B cell (primary cell): Measurements from ENCODE around the gene RSPH9. TPM values are rescaled to one million over a fixed set of nuclear protein-coding genes. Genes with fewer than 3 reads are reported as not detected.

Experiments used
- ATAC-seq: fragments of 200-7000 bp; cut with Tn5 transposase; one replicate; pipeline ENCODE4 v1.10.0; 2021; ENCODE audit warnings: low read depth, mild to moderate bottlenecking, moderate number of reproducible peaks, moderate library complexity
- CTCF ChIA-PET: fragments of 350-600 bp; sonication (Branson Sonifier 250); formaldehyde crosslinking; loops from one replicate; lab custom pipeline; 2021; ENCODE audit warnings: antibody characterized with exemption, inconsistent platforms; lab: Charles Lee
- POLR2A ChIA-PET: fragments of 350-600 bp; sonication (Branson Sonifier 250); formaldehyde crosslinking; loops from one replicate; lab custom pipeline; 2021; ENCODE audit warnings: antibody characterized with exemption; lab: Charles Lee
- DNase-seq: peaks from one replicate; pipeline ENCODE4 v3.0.0; 2013
- H2AFZ ChIP-seq: 2 replicates; pipeline ENCODE4 v1.6.1; 2012; ENCODE audit warnings: mild to moderate bottlenecking, low read depth, low read length; ENCODE audit not compliant: insufficient read depth, poor library complexity, severe bottlenecking
- H3K27ac ChIP-seq, 2 donors: 1 replicate in 1 of 2; 2 replicates in 1 of 2; pipeline ENCODE4 v1.5.1; 2012 to 2013; ENCODE audit warnings: low read length in 2 of 2, mild to moderate bottlenecking in 2 of 2, moderate library complexity in 1 of 2
- H3K27me3 ChIP-seq, 4 experiments: fragments of 200-600 bp in 1 of 4; sonication (generic) in 1 of 4; replicated peaks in 1 of 4; 1 replicate in 2 of 4; 2 replicates in 2 of 4; pipeline versions ENCODE4 v1.6.1 to v1.7.0; 2013 to 2016; ENCODE audit warnings: low read length in 3 of 4, mild to moderate bottlenecking in 2 of 4, mixed read lengths in 1 of 4, moderate library complexity in 1 of 4; ENCODE audit not compliant: insufficient read depth in 4 of 4, control insufficient read depth in 3 of 4; ENCODE audit errors: control extremely low read depth in 1 of 4
- H3K36me3 ChIP-seq, 2 experiments: replicated peaks in 1 of 2; 1 replicate in 1 of 2; 2 replicates in 1 of 2; pipeline versions ENCODE4 v1.6.1 to v1.7.1; 2013; ENCODE audit warnings: low read length in 1 of 2; ENCODE audit not compliant: insufficient read depth in 2 of 2, control insufficient read depth in 1 of 2; ENCODE audit errors: control extremely low read depth in 1 of 2, extremely low read depth in 1 of 2
- H3K4me1 ChIP-seq, 2 donors: fragments of 200-600 bp in 1 of 2; sonication (generic) in 1 of 2; 1 replicate in 1 of 2; 2 replicates in 1 of 2; pipeline versions ENCODE4 v1.5.1 to v1.6.1; 2013 to 2017; ENCODE audit warnings: low read length in 2 of 2; ENCODE audit not compliant: control insufficient read depth in 2 of 2, insufficient read depth in 2 of 2
- H3K4me2 ChIP-seq: replicated peaks from 2 replicates; pipeline ENCODE3; 2012; ENCODE audit warnings: mild to moderate bottlenecking, low read depth, low read length; ENCODE audit not compliant: poor library complexity, severe bottlenecking
- H3K4me3 ChIP-seq, 5 experiments: fragments of 200-600 bp in 1 of 5; sonication (generic) in 1 of 5; 1 replicate in 3 of 5; 2 replicates in 2 of 5; pipeline versions ENCODE4 v1.5.1 to v1.7.0; 2011 to 2016; ENCODE audit warnings: low read length in 4 of 5, mild to moderate bottlenecking in 4 of 5, low read depth in 2 of 5, control low read depth in 1 of 5, moderate library complexity in 1 of 5; ENCODE audit not compliant: insufficient read depth in 1 of 5; ENCODE audit errors: control extremely low read depth in 1 of 5, extremely low read depth in 1 of 5
- H3K79me2 ChIP-seq: fragments of 200-600 bp; sonication (generic); one replicate; pipeline ENCODE4 v1.6.0; 2016; ENCODE audit warnings: low read length; ENCODE audit not compliant: control insufficient read depth, insufficient read depth
- H3K9ac ChIP-seq: fragments of 200-600 bp; sonication (generic); 2 replicates; pipeline ENCODE4 v1.6.1; 2017; ENCODE audit warnings: mild to moderate bottlenecking, low read length, moderate library complexity
- H3K9me3 ChIP-seq, 3 donors: one replicate each; pipeline versions ENCODE4 v1.6.1 to v1.7.1; 2013; ENCODE audit warnings: low read length in 2 of 3; ENCODE audit not compliant: control insufficient read depth in 2 of 3, insufficient read depth in 1 of 3; ENCODE audit errors: control extremely low read depth in 1 of 3
- H4K20me1 ChIP-seq: 2 replicates; pipeline ENCODE4 v1.6.0; 2012; ENCODE audit warnings: mild to moderate bottlenecking, low read length; ENCODE audit not compliant: insufficient read depth, control insufficient read depth, poor library complexity, severe bottlenecking
- H3K27ac Mint-ChIP-seq: one replicate; pipeline ENCODE4 v1.8.0; 2021; ENCODE audit warnings: mixed read lengths
- H3K27me3 Mint-ChIP-seq: one replicate; pipeline ENCODE4 v1.8.0; 2021; ENCODE audit warnings: mixed read lengths
- H3K4me1 Mint-ChIP-seq: one replicate; pipeline ENCODE4 v1.8.0; 2021; ENCODE audit warnings: mixed read lengths
- H3K4me3 Mint-ChIP-seq: one replicate; pipeline ENCODE4 v1.8.0; 2021; ENCODE audit warnings: mixed read lengths
- H3K9me3 Mint-ChIP-seq: one replicate; pipeline ENCODE4 v1.8.0; 2022; ENCODE audit warnings: mixed read lengths; ENCODE audit not compliant: insufficient read depth
- CTCF ChIP-seq: fragments of 200-600 bp; IDR thresholded peaks from one replicate; pipeline ENCODE4 v1.8.0; 2022; ENCODE audit warnings: antibody characterized with exemption, mild to moderate bottlenecking
- EZH2 ChIP-seq: IDR thresholded peaks from 2 replicates; pipeline ENCODE4 v1.6.1; 2012; ENCODE audit warnings: borderline replicate concordance, low read depth, mild to moderate bottlenecking, moderate library complexity, low read length; ENCODE audit not compliant: insufficient read depth, poor library complexity, severe bottlenecking
- WGBS: methylation state at CpG from one replicate; pipeline ENCODE4 v1.1.5; 2013; ENCODE audit warnings: missing lambda C conversion rate; ENCODE audit not compliant: insufficient coverage; 5-methylcytosine and 5-hydroxymethylcytosine counted together
- intact Hi-C: fragments of 100-400 bp; cut with micrococcal nuclease; formaldehyde crosslinking; loops from one replicate; pipeline ENCODE4 v1.10.0; 2022
- polyA plus RNA-seq: library from polyadenylated mRNA; depleted of rRNA; stranded (reverse); fragments of >200 nt; gene quantifications from 2 replicates; pipeline ENCODE4 v1.2.3, GENCODE V29; 2012
- total RNA-seq, 2 donors: library from RNA; stranded (reverse); fragments of 120-200 nt in 1 of 2; gene quantifications; 1 replicate in 1 of 2; 2 replicates in 1 of 2; pipeline versions ENCODE4 v1.2.3 to v1.2.4, GENCODE V29; 2013 to 2022

RSPH9 gene
- total and polyA plus RNA-seq, 2 donors (not counting 1 experiment from before 2014, with no cell fraction given), result 0.04 TPM; not detected in 1

GRCh38 chr6:43627008-43627825, 17.6 kb upstream of the RSPH9 start:
- peaks cover 0 to 3% (median 0%) of the 10 kb centered on the region in 3 donors for H3K9me3 ChIP-seq
- H3K79me2 ChIP-seq, result peaks cover 25% of the 10 kb centered on the region
- peaks cover 22 to 33% of the 10 kb centered on the region in 2 donors for H3K4me1 ChIP-seq
- H3K4me3 ChIP-seq, result no peak overlapping the region
- peaks cover 27% of the 10 kb centered on the region for H3K4me1 Mint-ChIP-seq
- H2AFZ ChIP-seq, result no peak overlapping the region
- POLR2A ChIA-PET, result no interaction called here
- H3K36me3 ChIP-seq, result peaks cover 0 to 47% of the 10 kb centered on the region in 2 experiments
- no peaks in the 10 kb centered on the region for H3K9me3 Mint-ChIP-seq
- H3K27ac ChIP-seq, result peak overlapping the region in 1 of 2 donors; percentile 26
- H3K27me3 Mint-ChIP-seq, result no peaks in the 10 kb centered on the region
- peak overlapping the region; percentile 64 for H3K4me3 Mint-ChIP-seq
- ATAC-seq (no peak), DNase-seq (no peak)
- H3K27me3 ChIP-seq, result no peaks in the 10 kb centered on the region
- no peak overlapping the region for H3K9ac ChIP-seq
- intact Hi-C loops, result loop anchor here (5.0 to 10.0 kb wide), 3 partner anchors 40 to 630 kb away; partner anchors contain the start of genes DNPH1 and SLC35B2
- H4K20me1 ChIP-seq, result peaks cover 3% of the 10 kb centered on the region
- TF ChIP-seq EZH2 (no peak), CTCF (no peak)
- CTCF ChIA-PET, result interaction anchor here (1.0 kb wide), 1 partner anchor 19 kb away, joined by 3 read pairs; no protein-coding TSS in a partner anchor
- peak overlapping the region; percentile 78 for H3K27ac Mint-ChIP-seq
- WGBS, result 78% methylated on average over 2 of the region's 5 CpGs
- no peak overlapping the region for H3K4me2 ChIP-seq
